ENCODE results near the gene COL6A3. TPM values are rescaled to one million over a fixed set of nuclear protein-coding genes. Genes with fewer than 3 reads are reported as not detected.

Gene COL6A3
- polyA plus RNA-seq, 3 donors, result not detected

- DNase-seq, result no peak
- Histone ChIP-seq H3K9me3 (replicated peaks in 1 of 2; ENCODE audit: control insufficient read depth in 1 of 2, insufficient read depth in 1 of 2, low read length in 2 of 2) (no peaks in the 10 kb centered on the region), H3K4me1 (ENCODE audit: control insufficient read depth in 1 of 2, insufficient read depth in 2 of 2, low read length in 2 of 2) (peaks cover 13 to 16% of the 10 kb centered on the region in 2 donors), H2AFZ (ENCODE audit: insufficient read depth, low read depth, low read length, poor library complexity, severe bottlenecking) (no peak overlapping the region), H4K20me1 (ENCODE audit: insufficient read depth, low read length) (no peaks in the 10 kb centered on the region), H3K4me2 (replicated peaks; ENCODE audit: extremely low read depth, low read length, poor library complexity, severe bottlenecking) (no peak overlapping the region), H3K27me3 (ENCODE audit: control insufficient read depth in 2 of 2, insufficient read depth in 2 of 2, low read length in 2 of 2) (no peaks in the 10 kb centered on the region), H3K79me2 (ENCODE audit: insufficient read depth, low read length) (no peaks in the 10 kb centered on the region), H3K4me3 (replicated peaks in 1 of 3; ENCODE audit: low read depth in 2 of 3, low read length in 3 of 3) (no peak overlapping the region), H3K9ac (ENCODE audit: insufficient read depth, low read length, poor library complexity, severe bottlenecking) (no peak overlapping the region), H3K27ac (ENCODE audit: low read depth in 1 of 2, low read length in 2 of 2) (no peak overlapping the region), H3K36me3 (replicated peaks in 1 of 2; ENCODE audit: control insufficient read depth in 1 of 2, insufficient read depth in 2 of 2, low read length in 2 of 2) (no peaks in the 10 kb centered on the region)
- Mint-ChIP-seq H3K27me3 (ENCODE audit: low read depth in 3 of 3) (peaks cover 0 to 4% (median 2%) of the 10 kb centered on the region in 3 donors), H3K4me1 (peaks cover 25% of the 10 kb centered on the region), H3K4me3 (no peak overlapping the region), H3K9me3 (peaks cover 0 to 6% (median 2%) of the 10 kb centered on the region in 7 donors), H3K36me3 (no peaks in the 10 kb centered on the region), H3K27ac (peak overlapping the region in 1 of 7 donors; percentile 2)
- intact Hi-C loops (cut with micrococcal nuclease), result no loop called here
- no peak for TF ChIP-seq CTCF (IDR thresholded peaks at IDR 0.05)
- 97% methylated on average over 11 of the region's 14 CpGs for WGBS (ENCODE audit: insufficient coverage)
These were observed 103.3 kb downstream of the COL6A3 start for GRCh38 chr2:237310515-237311114.

DNA sequence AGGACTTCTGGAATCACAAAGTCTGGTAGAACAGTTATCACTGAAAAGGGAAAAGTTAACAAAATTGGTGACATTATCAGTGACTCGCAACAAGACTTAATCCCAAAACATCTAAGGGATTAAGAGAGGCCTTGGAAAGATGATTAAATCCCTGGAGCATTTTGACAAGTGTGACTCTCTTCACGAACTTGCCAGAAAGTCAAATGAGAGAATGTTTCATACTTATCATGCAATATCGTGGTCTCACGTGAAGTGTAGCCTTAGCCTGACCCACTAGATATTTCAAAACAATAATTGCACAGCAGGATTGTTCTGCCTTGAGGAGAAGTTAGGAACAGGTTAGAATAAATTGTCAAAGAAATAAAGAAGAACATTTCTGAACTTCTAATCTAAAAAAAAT is 104.5 kb downstream of the COL6A3 start:
- TF ChIP-seq CTCF (IDR thresholded peaks at IDR 0.05), result no peak
- Histone ChIP-seq H3K4me3 (replicated peaks in 1 of 3; ENCODE audit: low read depth in 2 of 3, low read length in 3 of 3) (no peak overlapping the region), H3K9me3 (replicated peaks in 1 of 2; ENCODE audit: control insufficient read depth in 1 of 2, insufficient read depth in 1 of 2, low read length in 2 of 2) (peaks cover 0 to 4% of the 10 kb centered on the region in 2 donors), H3K9ac (ENCODE audit: insufficient read depth, low read length, poor library complexity, severe bottlenecking) (no peak overlapping the region), H3K36me3 (replicated peaks in 1 of 2; ENCODE audit: control insufficient read depth in 1 of 2, insufficient read depth in 2 of 2, low read length in 2 of 2) (no peaks in the 10 kb centered on the region), H3K27ac (ENCODE audit: low read depth in 1 of 2, low read length in 2 of 2) (no peak overlapping the region), H2AFZ (ENCODE audit: insufficient read depth, low read depth, low read length, poor library complexity, severe bottlenecking) (peak overlapping the region; percentile 4), H4K20me1 (ENCODE audit: insufficient read depth, low read length) (no peaks in the 10 kb centered on the region), H3K4me2 (replicated peaks; ENCODE audit: extremely low read depth, low read length, poor library complexity, severe bottlenecking) (no peak overlapping the region), H3K4me1 (ENCODE audit: control insufficient read depth in 1 of 2, insufficient read depth in 2 of 2, low read length in 2 of 2) (peaks cover 13 to 16% of the 10 kb centered on the region in 2 donors), H3K27me3 (ENCODE audit: control insufficient read depth in 2 of 2, insufficient read depth in 2 of 2, low read length in 2 of 2) (no peaks in the 10 kb centered on the region), H3K79me2 (ENCODE audit: insufficient read depth, low read length) (no peaks in the 10 kb centered on the region)
- intact Hi-C loops (cut with micrococcal nuclease), result no loop called here
- H3K4me3 Mint-ChIP-seq, result no peak overlapping the region
- DNase-seq, result no peak
- no CpG with 5 or more reads among the region's 4 CpGs for WGBS (ENCODE audit: insufficient coverage)
- H3K27me3 Mint-ChIP-seq (ENCODE audit: low read depth in 3 of 3), result peaks cover 0 to 4% (median 2%) of the 10 kb centered on the region in 3 donors
- no peaks in the 10 kb centered on the region for H3K36me3 Mint-ChIP-seq
- no peak overlapping the region for H3K27ac Mint-ChIP-seq
- peaks cover 25% of the 10 kb centered on the region for H3K4me1 Mint-ChIP-seq
- H3K9me3 Mint-ChIP-seq, result peaks cover under 1 to 11% (median 3%) of the 10 kb centered on the region in 7 donors

Measured in CD14-positive monocyte (primary cell).